Endothelial cell (in vitro differentiated cells): ENCODE measurements around the gene C1orf21. TPM values are rescaled to one million over a fixed set of nuclear protein-coding genes. Genes with fewer than 3 reads are reported as not detected.
A peak's percentile ranks its signal among the peaks of the same experiment; 100 is the strongest.

ENCODE experiments used
- DNase-seq: peaks from one replicate; pipeline ENCODE4 v3.0.0; 2021; ENCODE audit warnings: low spot score
- H3K27ac Mint-ChIP-seq: one replicate; pipeline ENCODE4 v1.8.0; 2021; ENCODE audit warnings: mixed read lengths, inconsistent platforms; ENCODE audit not compliant: unreplicated experiment
- H3K27me3 Mint-ChIP-seq: one replicate; pipeline ENCODE4 v1.8.0; 2021; ENCODE audit warnings: mild to moderate bottlenecking, moderate library complexity, mixed read lengths, inconsistent platforms; ENCODE audit not compliant: unreplicated experiment
- H3K36me3 Mint-ChIP-seq: one replicate; pipeline ENCODE4 v1.8.0; 2021; ENCODE audit warnings: mild to moderate bottlenecking, low read depth, mixed read lengths, inconsistent platforms; ENCODE audit not compliant: unreplicated experiment
- H3K4me1 Mint-ChIP-seq: one replicate; pipeline ENCODE4 v1.8.0; 2021; ENCODE audit warnings: mild to moderate bottlenecking, mixed read lengths, inconsistent platforms; ENCODE audit not compliant: unreplicated experiment
- H3K4me3 Mint-ChIP-seq: one replicate; pipeline ENCODE4 v1.8.0; 2021; ENCODE audit warnings: mild to moderate bottlenecking, mixed read lengths, inconsistent platforms; ENCODE audit not compliant: unreplicated experiment
- H3K9me3 Mint-ChIP-seq: one replicate; pipeline ENCODE4 v1.8.0; 2021; ENCODE audit warnings: mixed read lengths, inconsistent platforms; ENCODE audit not compliant: unreplicated experiment
- CTCF ChIP-seq: fragments of 200-600 bp; sonication (generic); IDR thresholded peaks from one replicate; pipeline ENCODE4 v1.5.0; 2021; ENCODE audit warnings: antibody characterized with exemption; ENCODE audit not compliant: unreplicated experiment
- total RNA-seq: library from RNA; stranded (reverse); fragmentation: NEBNext Ultra II Directional; extraction: Animal tissue kit (Norgen Biotek cat#: 25700); gene quantifications from one replicate; pipeline ENCODE4 v1.2.1, GENCODE V29; 2021; ENCODE audit not compliant: unreplicated experiment

The C1orf21 gene
- total RNA-seq, 1 donor from 2014 or later: 7.5 TPM

- Mint-ChIP-seq H3K4me3 (no peak overlapping the region), H3K27me3 (no peaks in the 10 kb centered on the region), H3K27ac (no peak overlapping the region), H3K36me3 (no peaks in the 10 kb centered on the region), H3K9me3 (no peaks in the 10 kb centered on the region), H3K4me1 (peaks cover 8% of the 10 kb centered on the region)
- TF ChIP-seq CTCF: no peak
- no peak for DNase-seq
Measured at GRCh38 chr1:184590163-184590750, 203.4 kb downstream of the C1orf21 start.

- DNase-seq: no peak
- H3K27me3 Mint-ChIP-seq: no peaks in the 10 kb centered on the region
- H3K36me3 Mint-ChIP-seq: no peaks in the 10 kb centered on the region
- H3K4me1 Mint-ChIP-seq: peaks cover 19% of the 10 kb centered on the region
- no peak for TF ChIP-seq CTCF
- no peak overlapping the region for H3K27ac Mint-ChIP-seq
- no peaks in the 10 kb centered on the region for H3K9me3 Mint-ChIP-seq
- no peak overlapping the region for H3K4me3 Mint-ChIP-seq
Measured at GRCh38 chr1:184593597-184593996, 206.8 kb downstream of the C1orf21 start.

GRCh38 chr1:184595596-184595995, 208.8 kb downstream of the C1orf21 start:
- H3K36me3 Mint-ChIP-seq: no peaks in the 10 kb centered on the region
- no peaks in the 10 kb centered on the region for H3K9me3 Mint-ChIP-seq
- no peaks in the 10 kb centered on the region for H3K27me3 Mint-ChIP-seq
- no peak overlapping the region for H3K4me3 Mint-ChIP-seq
- no peak for TF ChIP-seq CTCF
- no peak for DNase-seq
- H3K27ac Mint-ChIP-seq: no peak overlapping the region
- peaks cover 19% of the 10 kb centered on the region for H3K4me1 Mint-ChIP-seq

GRCh38 chr1:184596950-184597645, 210.3 kb downstream of the C1orf21 start:
- no peak overlapping the region for H3K27ac Mint-ChIP-seq

More at GRCh38 chr1:184596950-184597645, 210.3 kb downstream of the C1orf21 start:
- H3K36me3 Mint-ChIP-seq: no peaks in the 10 kb centered on the region
- peaks cover 19% of the 10 kb centered on the region for H3K4me1 Mint-ChIP-seq
- DNase-seq: no peak
- H3K4me3 Mint-ChIP-seq: no peak overlapping the region
- no peaks in the 10 kb centered on the region for H3K27me3 Mint-ChIP-seq
- H3K9me3 Mint-ChIP-seq: no peaks in the 10 kb centered on the region
- TF ChIP-seq CTCF: peak; percentile 35
